Measurements from ENCODE around the gene U2AF1.
"Not testable (repeated sequence)": the region's sequence is repeated elsewhere in the genome, so short reads cannot be mapped to it uniquely, and the experiment has no call there.

The U2AF1 gene

GRCh38 chr21:43068065-43068464, 39.3 kb downstream of the U2AF1 start:
- DNase-seq, H3K36me3 ChIP-seq: not testable (repeated sequence)

GRCh38 chr21:43066690-43067089, 40.7 kb downstream of the U2AF1 start:
- not testable (repeated sequence) for H3K27me3 ChIP-seq (ENCODE audit: insufficient read depth, low read depth, severe bottlenecking); H3K27ac ChIP-seq; DNase-seq; H3K4me3 ChIP-seq (ENCODE audit: low read depth, low read length); H3K36me3 ChIP-seq; H3K9me3 ChIP-seq (ENCODE audit: severe bottlenecking)

More at GRCh38 chr21:43068065-43068464, 39.3 kb downstream of the U2AF1 start:
- not testable (repeated sequence) for H3K4me3 ChIP-seq (ENCODE audit: low read depth, low read length); H3K9me3 ChIP-seq (ENCODE audit: severe bottlenecking); H3K27ac ChIP-seq; H3K27me3 ChIP-seq (ENCODE audit: insufficient read depth, low read depth, severe bottlenecking)

- not testable (repeated sequence) for H3K9me3 ChIP-seq (ENCODE audit: severe bottlenecking); H3K27ac ChIP-seq; H3K36me3 ChIP-seq; H3K27me3 ChIP-seq (ENCODE audit: insufficient read depth, low read depth, severe bottlenecking); H3K4me3 ChIP-seq (ENCODE audit: low read depth, low read length)
- peak; percentile 1 for DNase-seq
Observed at GRCh38 chr21:43065991-43066390, 41.4 kb downstream of the U2AF1 start.

GRCh38 chr21:43064265-43064917, 43.0 kb downstream of the U2AF1 start:
- not testable (repeated sequence) for H3K9me3 ChIP-seq (ENCODE audit: severe bottlenecking); DNase-seq; H3K4me3 ChIP-seq (ENCODE audit: low read depth, low read length); H3K27ac ChIP-seq; H3K27me3 ChIP-seq (ENCODE audit: insufficient read depth, low read depth, severe bottlenecking); H3K36me3 ChIP-seq

GRCh38 chr21:43062955-43063664, 44.3 kb downstream of the U2AF1 start:
- H3K4me3 ChIP-seq (ENCODE audit: low read depth, low read length); H3K27ac ChIP-seq; H3K36me3 ChIP-seq; H3K27me3 ChIP-seq (ENCODE audit: insufficient read depth, low read depth, severe bottlenecking); H3K9me3 ChIP-seq (ENCODE audit: severe bottlenecking): not testable (repeated sequence)
- DNase-seq, result peak; percentile 0

- not testable (repeated sequence) for H3K27ac ChIP-seq; H3K36me3 ChIP-seq; H3K27me3 ChIP-seq (ENCODE audit: insufficient read depth, low read depth, severe bottlenecking); H3K4me3 ChIP-seq (ENCODE audit: low read depth, low read length); H3K9me3 ChIP-seq (ENCODE audit: severe bottlenecking); DNase-seq
Observed at GRCh38 chr21:43053112-43053511, 54.3 kb downstream of the U2AF1 start.

GRCh38 chr21:43045876-43046821, 61.2 kb downstream of the U2AF1 start:
- H3K9me3 ChIP-seq (ENCODE audit: severe bottlenecking); H3K36me3 ChIP-seq; H3K27ac ChIP-seq; H3K4me3 ChIP-seq (ENCODE audit: low read depth, low read length); DNase-seq; H3K27me3 ChIP-seq (ENCODE audit: insufficient read depth, low read depth, severe bottlenecking): not testable (repeated sequence)

GRCh38 chr21:43045165-43045875, 62.0 kb downstream of the U2AF1 start:
- H3K4me3 ChIP-seq (ENCODE audit: low read depth, low read length); H3K9me3 ChIP-seq (ENCODE audit: severe bottlenecking); DNase-seq; H3K27me3 ChIP-seq (ENCODE audit: insufficient read depth, low read depth, severe bottlenecking); H3K36me3 ChIP-seq; H3K27ac ChIP-seq: not testable (repeated sequence)

- H3K27ac ChIP-seq; H3K4me3 ChIP-seq (ENCODE audit: low read depth, low read length); H3K27me3 ChIP-seq (ENCODE audit: insufficient read depth, low read depth, severe bottlenecking); DNase-seq; H3K36me3 ChIP-seq; H3K9me3 ChIP-seq (ENCODE audit: severe bottlenecking): not testable (repeated sequence)
Observed at GRCh38 chr21:43044547-43044946, 62.8 kb downstream of the U2AF1 start.

GRCh38 chr21:43043291-43043690, 64.1 kb downstream of the U2AF1 start:
- not testable (repeated sequence) for H3K27me3 ChIP-seq (ENCODE audit: insufficient read depth, low read depth, severe bottlenecking); H3K27ac ChIP-seq; DNase-seq; H3K4me3 ChIP-seq (ENCODE audit: low read depth, low read length); H3K36me3 ChIP-seq; H3K9me3 ChIP-seq (ENCODE audit: severe bottlenecking)

Data from WERI-Rb-1 (cell line).